ENCODE results near the gene MUC4. TPM values are rescaled to one million over a fixed set of nuclear protein-coding genes. Genes with fewer than 3 reads are reported as not detected.
"Not testable (repeated sequence)": the region's sequence is repeated elsewhere in the genome, so short reads cannot be mapped to it uniquely, and the experiment has no call there.

The MUC4 gene
- total RNA-seq, 4 donors from 2014 or later = 0.26 to 1.0 (median 0.30) TPM

GRCh38 chr3:195794708-195795107 lies 17.0 kb downstream of the MUC4 start:
- DNase-seq = no peak
- intact Hi-C loops (cut with DNase I; ENCODE audit: low total_unique reads) = no loop called here
- TF ChIP-seq CTCF (IDR thresholded peaks at IDR 0.05) (no peak), POLR2A (IDR thresholded peaks at IDR 0.05) (no peak)
- Histone ChIP-seq H3K27me3 (no peaks in the 10 kb centered on the region), H3K9me3 (no peaks in the 10 kb centered on the region), H3K4me3 (no peak overlapping the region), H3K36me3 (no peaks in the 10 kb centered on the region), H3K4me1 (no peaks in the 10 kb centered on the region), H3K27ac (no peak overlapping the region)

- DNase-seq; H3K4me3 ChIP-seq; H3K27ac ChIP-seq; intact Hi-C loops (cut with DNase I; ENCODE audit: low total_unique reads); H3K36me3 ChIP-seq; H3K27me3 ChIP-seq; H3K4me1 ChIP-seq; H3K9me3 ChIP-seq: not testable (repeated sequence)
These were observed 19.1 kb downstream of the MUC4 start for GRCh38 chr3:195792621-195793020.

- Histone ChIP-seq H3K27ac (no peak overlapping the region), H3K4me3 (no peak overlapping the region), H3K36me3 (no peaks in the 10 kb centered on the region), H3K9me3 (no peaks in the 10 kb centered on the region), H3K4me1 (no peaks in the 10 kb centered on the region), H3K27me3 (no peaks in the 10 kb centered on the region)
- TF ChIP-seq POLR2A (IDR thresholded peaks at IDR 0.05) = no peak
- no peak for TF ChIP-seq CTCF (IDR thresholded peaks at IDR 0.05)
- DNase-seq = no peak
- intact Hi-C loops (cut with DNase I; ENCODE audit: low total_unique reads) = no loop called here
These were observed 20.8 kb downstream of the MUC4 start for GRCh38 chr3:195790901-195791300.

- intact Hi-C loops (cut with DNase I; ENCODE audit: low total_unique reads) = no loop called here
- Histone ChIP-seq H3K36me3 (no peaks in the 10 kb centered on the region), H3K4me3 (no peak overlapping the region), H3K27me3 (no peaks in the 10 kb centered on the region), H3K27ac (no peak overlapping the region), H3K4me1 (no peaks in the 10 kb centered on the region), H3K9me3 (no peaks in the 10 kb centered on the region)
- TF ChIP-seq POLR2A (IDR thresholded peaks at IDR 0.05) (no peak), CTCF (IDR thresholded peaks at IDR 0.05) (no peak)
- DNase-seq = no peak
These were observed 22.8 kb downstream of the MUC4 start for GRCh38 chr3:195788711-195789581.

- H3K4me3 ChIP-seq; H3K36me3 ChIP-seq; H3K9me3 ChIP-seq; H3K27me3 ChIP-seq; H3K27ac ChIP-seq; H3K4me1 ChIP-seq; intact Hi-C loops (cut with DNase I; ENCODE audit: low total_unique reads); DNase-seq: not testable (repeated sequence)
These were observed 25.8 kb downstream of the MUC4 start for GRCh38 chr3:195785781-195786405.

GRCh38 chr3:195784031-195784430 lies 27.7 kb downstream of the MUC4 start:
- H3K9me3 ChIP-seq; DNase-seq; H3K27me3 ChIP-seq; intact Hi-C loops (cut with DNase I; ENCODE audit: low total_unique reads); H3K36me3 ChIP-seq; H3K4me1 ChIP-seq; H3K27ac ChIP-seq; H3K4me3 ChIP-seq: not testable (repeated sequence)

GRCh38 chr3:195781236-195781635 lies 30.5 kb downstream of the MUC4 start:
- H3K27ac ChIP-seq; DNase-seq; H3K36me3 ChIP-seq; intact Hi-C loops (cut with DNase I; ENCODE audit: low total_unique reads); H3K27me3 ChIP-seq; H3K4me1 ChIP-seq; H3K4me3 ChIP-seq; H3K9me3 ChIP-seq: not testable (repeated sequence)
